Stimulated activated CD4-positive, alpha-beta T cell treated with anti-CD3 and anti-CD28 coated beads, Interleukin-1b, Interleukin-23, amount 100 ng/mL, for 48 hours (primary cell): ENCODE data around the gene HSPA9.

Source experiments
- DNase-seq: peaks from one replicate; pipeline ENCODE4 v3.0.0-alpha.2; 2020

The HSPA9 gene

GRCh38 chr5:138575194-138576015, at the start of gene HSPA9:
TSS of gene HSPA9 (minus strand) at chr5:138575401. CDS start at chr5:138575318, 83 bp downstream.
- peak; percentile 98 for DNase-seq

GRCh38 chr5:138623053-138623452, 47.9 kb upstream of the HSPA9 start:
- no peak for DNase-seq

- no peak for DNase-seq
Measured at GRCh38 chr5:138622051-138622450, 46.9 kb upstream of the HSPA9 start.

GRCh38 chr5:138620663-138621224, 45.5 kb upstream of the HSPA9 start:
- no peak for DNase-seq

- DNase-seq, result no peak
Measured at GRCh38 chr5:138616508-138616907, 41.3 kb upstream of the HSPA9 start.

- DNase-seq, result no peak
Measured at GRCh38 chr5:138615461-138615860, 40.3 kb upstream of the HSPA9 start.

GRCh38 chr5:138611678-138612218, 36.5 kb upstream of the HSPA9 start:
- no peak for DNase-seq

GRCh38 chr5:138610918-138611677, 35.9 kb upstream of the HSPA9 start:
- DNase-seq, result no peak

- no peak for DNase-seq
Measured at GRCh38 chr5:138610415-138610917, 35.3 kb upstream of the HSPA9 start.

GRCh38 chr5:138606378-138607064, 31.3 kb upstream of the HSPA9 start:
- no peak for DNase-seq

GRCh38 chr5:138605254-138605972, 30.2 kb upstream of the HSPA9 start:
- no peak for DNase-seq

GRCh38 chr5:138604176-138604785, 29.1 kb upstream of the HSPA9 start:
- DNase-seq, result no peak

GRCh38 chr5:138603249-138603920, 28.2 kb upstream of the HSPA9 start:
- peak; percentile 21 for DNase-seq

GRCh38 chr5:138602371-138603000, 27.3 kb upstream of the HSPA9 start:
- no peak for DNase-seq

GRCh38 chr5:138601444-138601843, 26.2 kb upstream of the HSPA9 start:
- DNase-seq, result no peak

GRCh38 chr5:138600446-138600845, 25.2 kb upstream of the HSPA9 start:
- no peak for DNase-seq

GRCh38 chr5:138597661-138598400, 22.6 kb upstream of the HSPA9 start:
- no peak for DNase-seq

- no peak for DNase-seq
Measured at GRCh38 chr5:138596105-138596881, 21.1 kb upstream of the HSPA9 start.
